Activated CD8-positive, alpha-beta memory T cell treated with anti-CD3 and anti-CD28 coated beads for 24 hours (primary cell): ENCODE results near the gene SAMD8.

ENCODE experiments used
- DNase-seq: peaks from one replicate; pipeline ENCODE4 v3.0.0-alpha.2; 2020

SAMD8 gene

DNA sequence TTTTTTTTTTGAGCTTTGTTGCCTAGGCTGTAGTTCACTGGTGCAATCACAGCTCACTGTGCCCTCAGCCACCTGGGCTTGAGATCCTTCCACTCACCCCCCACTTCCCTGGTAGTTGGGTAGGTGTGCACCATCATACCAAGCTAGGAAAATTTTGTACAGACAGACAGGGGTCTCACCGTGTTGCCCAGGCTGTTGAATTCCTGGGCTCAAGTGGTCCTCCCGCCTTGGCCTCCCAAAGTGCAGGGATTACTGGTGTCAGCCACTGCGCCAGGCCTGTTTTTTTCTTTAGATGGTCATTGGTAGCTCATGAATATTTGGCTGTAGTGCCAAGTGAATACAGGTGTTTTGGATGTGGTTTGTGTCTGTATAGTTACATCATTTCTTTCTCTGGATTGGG, 116.8 kb downstream of the SAMD8 start:
- DNase-seq: no peak

DNA sequence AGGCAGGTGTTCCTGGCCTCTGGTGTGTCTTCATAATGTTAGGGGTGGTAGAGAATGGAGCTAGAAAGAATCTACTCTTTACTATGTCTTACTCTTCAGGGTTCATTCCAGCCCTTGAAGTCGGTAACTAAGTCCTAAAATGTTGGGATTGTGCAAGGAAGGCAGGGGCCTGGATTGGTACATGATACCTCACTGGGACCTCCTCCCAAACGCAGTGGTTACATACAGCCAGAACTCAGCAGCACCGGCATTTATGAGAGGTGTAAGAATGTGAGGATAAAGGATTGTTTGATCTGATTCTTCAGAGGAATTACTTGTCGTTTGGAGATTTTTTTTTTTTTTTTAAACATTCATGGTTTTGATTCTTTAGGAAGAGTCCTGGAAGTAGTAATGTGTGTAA, 117.4 kb downstream of the SAMD8 start:
- no peak for DNase-seq

DNA sequence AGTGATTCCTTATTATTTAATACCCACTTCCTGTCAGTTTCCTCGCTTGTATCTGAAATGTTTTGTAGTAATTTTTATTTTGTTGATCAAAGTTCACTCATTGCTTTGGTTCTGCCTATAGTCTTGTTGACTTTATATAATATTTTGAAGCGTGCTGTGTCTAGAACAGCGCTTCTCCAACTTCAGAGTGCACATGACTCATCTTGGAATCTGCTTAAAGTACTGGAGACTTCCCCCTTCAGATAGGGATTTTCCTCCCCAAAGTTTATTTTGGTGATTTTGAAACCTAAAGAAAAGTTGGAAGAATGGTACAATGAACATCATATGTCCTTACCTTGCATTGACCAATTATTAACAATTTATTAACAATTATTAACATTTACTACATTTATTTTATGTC, 118.5 kb downstream of the SAMD8 start:
- DNase-seq: no peak

DNA sequence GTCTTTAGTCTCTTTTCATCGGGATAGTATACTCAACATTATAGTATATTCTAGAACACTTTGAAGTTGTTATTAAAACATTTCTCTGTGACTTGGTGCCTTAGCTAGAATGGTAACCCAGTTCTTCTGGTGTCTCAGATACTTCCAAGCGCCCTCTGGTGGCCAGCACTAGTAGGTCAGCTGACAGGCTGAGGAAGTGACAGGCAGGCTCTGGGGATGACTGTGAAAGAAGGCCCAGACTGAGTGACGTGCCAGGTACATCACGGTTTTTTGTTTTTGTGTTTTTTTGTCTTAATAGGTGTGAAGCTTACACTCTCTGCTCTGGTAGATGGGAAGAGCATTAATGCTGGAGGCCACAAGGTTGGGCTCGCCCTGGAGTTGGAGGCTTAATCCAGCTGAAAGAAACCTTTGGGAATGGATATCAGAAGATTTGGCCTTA, 119.2 kb downstream of the SAMD8 start:
- peak; percentile 94 for DNase-seq
